SU-DHL-6 (cell line): ENCODE results near the gene PPP2R5C.

Source experiments
- H2AFZ ChIP-seq: fragments of 200-600 bp; sonication (generic); 2 replicates; pipeline ENCODE4 v1.6.1; 2014; ENCODE audit warnings: low read depth, mild to moderate bottlenecking, moderate library complexity, mixed read lengths, antibody characterized with exemption, low read length; ENCODE audit not compliant: severe bottlenecking
- H3F3A ChIP-seq: fragments of 200-600 bp; shearing (Covaris generic); 2 replicates; pipeline ENCODE4 v1.6.0; 2016; ENCODE audit warnings: antibody characterized with exemption, mild to moderate bottlenecking; ENCODE audit not compliant: insufficient read depth
- H3K27ac ChIP-seq: fragments of 200-600 bp; sonication (generic); 2 replicates; pipeline ENCODE4 v1.5.1; 2016; ENCODE audit warnings: low read depth, mild to moderate bottlenecking, low read length, moderate library complexity, mixed read lengths
- H3K27me3 ChIP-seq: fragments of 200-600 bp; sonication (generic), shearing (Covaris generic); 2 replicates; pipeline ENCODE4 v1.6.0; 2014; ENCODE audit warnings: mild to moderate bottlenecking, low read length
- H3K36me3 ChIP-seq: fragments of 200-600 bp; sonication (generic); 2 replicates; pipeline ENCODE4 v1.6.1; 2014; ENCODE audit warnings: mild to moderate bottlenecking, low read length, mixed read lengths
- H3K4me2 ChIP-seq: fragments of 300-600, 200-600 bp; shearing (Covaris generic), sonication (generic); 2 replicates; pipeline ENCODE4 v1.6.0; 2014; ENCODE audit warnings: low read length, low read depth, mild to moderate bottlenecking; ENCODE audit not compliant: poor library complexity, severe bottlenecking
- H3K4me3 ChIP-seq: fragments of 200-600 bp; sonication (generic); 2 replicates; pipeline ENCODE4 v1.5.1; 2014; ENCODE audit warnings: antibody characterized with exemption, low read length, mild to moderate bottlenecking, mixed read lengths; ENCODE audit not compliant: insufficient read depth, poor library complexity, severe bottlenecking
- H3K79me2 ChIP-seq: fragments of 200-600 bp; sonication (generic); 2 replicates; pipeline ENCODE4 v1.6.1; 2014; ENCODE audit warnings: mild to moderate bottlenecking, low read length, moderate library complexity; ENCODE audit not compliant: insufficient read depth
- H3K9ac ChIP-seq: fragments of 200-600 bp; sonication (generic); 2 replicates; pipeline ENCODE4 v1.7.0; 2014; ENCODE audit warnings: mild to moderate bottlenecking, low read length
- H3K9me2 ChIP-seq: fragments of 200-600 bp; sonication (generic); replicated peaks from 2 replicates; pipeline ENCODE4 v1.6.1; 2014; ENCODE audit warnings: low read length; ENCODE audit not compliant: insufficient read depth
- H3K9me3 ChIP-seq: fragments of 200-600 bp; sonication (generic); 2 replicates; pipeline ENCODE4 v1.6.1; 2014; ENCODE audit warnings: low read length, mixed read lengths; ENCODE audit not compliant: insufficient read depth
- H4K20me1 ChIP-seq: fragments of 200-600 bp; sonication (generic); 2 replicates; pipeline ENCODE4 v1.6.1; 2014; ENCODE audit warnings: low read depth, mild to moderate bottlenecking, antibody characterized with exemption, low read length, moderate library complexity, mixed read lengths
- EZH2phosphoT487 ChIP-seq: fragments of 200-600 bp; sonication (generic), shearing (Covaris generic); conservative IDR thresholded peaks from 2 replicates; pipeline ENCODE4 v1.6.1; 2018; ENCODE audit warnings: mild to moderate bottlenecking, antibody characterized with exemption, low read length, moderate library complexity, mixed read lengths
- TF ChIP-seq, protein P1 (sequence below): fragments of 200-600 bp; sonication (generic); IDR thresholded peaks from one replicate; pipeline ENCODE4 v1.5.1; 2017; ENCODE audit warnings: antibody characterized with exemption, mild to moderate bottlenecking, low read length, moderate library complexity; ENCODE audit not compliant: insufficient read depth, poor library complexity, severe bottlenecking

The PPP2R5C gene

DNA sequence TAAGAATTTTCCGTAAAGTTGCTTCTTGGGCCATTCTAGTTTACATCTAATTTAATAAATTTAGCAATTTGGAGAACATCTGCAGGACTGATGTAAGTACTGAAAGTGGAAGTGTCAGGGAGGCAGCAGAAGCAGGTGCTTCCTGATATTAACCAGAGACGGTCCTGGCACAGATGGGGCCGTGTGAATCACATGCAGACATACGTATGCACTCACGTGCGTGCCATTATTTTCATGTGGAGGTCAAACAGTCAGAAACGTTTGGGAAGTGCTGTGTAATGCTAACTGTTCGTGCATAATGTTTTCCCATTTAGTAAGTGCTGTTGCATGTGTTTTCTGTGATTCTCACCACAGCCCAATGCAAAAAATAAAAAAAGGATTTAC is 115.0 kb downstream of the PPP2R5C start:
- Histone ChIP-seq H3K9me2 (no peaks in the 10 kb centered on the region), H4K20me1 (peaks cover 6% of the 10 kb centered on the region; the same call in 1 of the 2 replicates), H3K27me3 (no peaks in the 10 kb centered on the region), H3F3A (peaks cover 32% of the 10 kb centered on the region), H2AFZ (no peak overlapping the region), H3K4me2 (peak overlapping the region; percentile 79), H3K9ac (peak overlapping the region; percentile 51; the same call in 1 of the 2 replicates), H3K9me3 (no peaks in the 10 kb centered on the region), H3K79me2 (peaks cover 86% of the 10 kb centered on the region), H3K36me3 (no peaks in the 10 kb centered on the region), H3K4me3 (no peak overlapping the region), H3K27ac (peak overlapping the region; percentile 95)
- TF ChIP-seq, protein P1, sequence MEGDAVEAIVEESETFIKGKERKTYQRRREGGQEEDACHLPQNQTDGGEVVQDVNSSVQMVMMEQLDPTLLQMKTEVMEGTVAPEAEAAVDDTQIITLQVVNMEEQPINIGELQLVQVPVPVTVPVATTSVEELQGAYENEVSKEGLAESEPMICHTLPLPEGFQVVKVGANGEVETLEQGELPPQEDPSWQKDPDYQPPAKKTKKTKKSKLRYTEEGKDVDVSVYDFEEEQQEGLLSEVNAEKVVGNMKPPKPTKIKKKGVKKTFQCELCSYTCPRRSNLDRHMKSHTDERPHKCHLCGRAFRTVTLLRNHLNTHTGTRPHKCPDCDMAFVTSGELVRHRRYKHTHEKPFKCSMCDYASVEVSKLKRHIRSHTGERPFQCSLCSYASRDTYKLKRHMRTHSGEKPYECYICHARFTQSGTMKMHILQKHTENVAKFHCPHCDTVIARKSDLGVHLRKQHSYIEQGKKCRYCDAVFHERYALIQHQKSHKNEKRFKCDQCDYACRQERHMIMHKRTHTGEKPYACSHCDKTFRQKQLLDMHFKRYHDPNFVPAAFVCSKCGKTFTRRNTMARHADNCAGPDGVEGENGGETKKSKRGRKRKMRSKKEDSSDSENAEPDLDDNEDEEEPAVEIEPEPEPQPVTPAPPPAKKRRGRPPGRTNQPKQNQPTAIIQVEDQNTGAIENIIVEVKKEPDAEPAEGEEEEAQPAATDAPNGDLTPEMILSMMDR = no peak
- TF ChIP-seq EZH2phosphoT487 = no peak

DNA sequence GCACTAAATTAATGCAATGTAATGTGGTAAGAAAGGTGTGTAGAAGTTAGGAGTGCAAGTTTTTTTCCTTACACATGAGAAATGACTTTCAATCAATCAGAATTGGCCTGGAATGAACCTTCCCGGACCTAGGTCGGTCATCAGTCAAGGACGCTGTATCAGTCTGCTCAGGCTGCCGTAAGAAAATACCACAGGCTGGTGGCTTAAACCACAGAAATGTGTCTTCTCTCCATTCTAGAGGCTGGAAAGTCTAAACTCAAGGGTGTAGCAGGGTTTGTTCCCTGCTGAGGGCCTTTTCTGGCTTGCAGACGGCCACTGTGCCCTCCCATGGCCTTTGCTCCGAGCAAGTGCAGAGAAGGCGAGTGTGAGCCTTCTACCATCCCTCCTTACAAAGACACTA is 116.3 kb downstream of the PPP2R5C start:
- Histone ChIP-seq H2AFZ (no peak overlapping the region), H3K4me2 (no peak overlapping the region), H3K27me3 (no peaks in the 10 kb centered on the region), H3K4me3 (no peak overlapping the region), H3K79me2 (peaks cover 86% of the 10 kb centered on the region), H3F3A (peaks cover 28% of the 10 kb centered on the region), H3K9me3 (no peaks in the 10 kb centered on the region), H3K27ac (peak overlapping the region; percentile 95), H3K9ac (no peak overlapping the region), H3K9me2 (no peaks in the 10 kb centered on the region), H3K36me3 (no peaks in the 10 kb centered on the region; the same call in 1 of the 2 replicates), H4K20me1 (peaks cover 11% of the 10 kb centered on the region; the same call in 1 of the 2 replicates)
- TF ChIP-seq, protein P1 = no peak
- no peak for TF ChIP-seq EZH2phosphoT487

DNA sequence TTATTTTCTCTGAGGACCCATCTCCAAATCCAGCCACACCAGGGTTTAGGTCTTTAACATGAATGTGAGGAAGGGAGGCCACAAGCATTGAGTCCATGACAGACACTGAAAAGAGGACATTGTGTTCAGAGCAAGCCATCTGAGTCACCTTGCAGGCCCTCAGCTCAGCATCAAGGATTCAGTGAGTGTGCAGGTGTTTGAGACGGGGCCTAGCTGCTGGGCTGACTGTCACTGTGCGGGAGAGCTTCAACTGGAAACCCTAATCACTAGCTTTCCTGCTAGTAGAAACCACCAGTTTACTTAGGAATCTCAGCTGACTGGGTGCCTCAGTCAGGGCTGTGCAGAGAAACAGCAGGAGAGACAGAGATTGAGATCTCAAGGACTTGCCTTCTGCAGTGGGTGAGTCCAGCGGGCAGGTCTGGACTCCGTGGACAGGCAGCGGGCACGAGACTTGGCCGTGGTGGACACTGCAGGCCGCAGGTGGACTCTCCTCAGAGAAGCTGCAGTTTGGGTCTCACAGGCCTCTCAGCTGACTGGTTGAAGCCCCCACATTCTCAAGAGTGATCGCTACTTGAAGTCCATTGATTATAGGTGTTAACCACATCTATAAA is 116.8 kb downstream of the PPP2R5C start:
- H3F3A ChIP-seq = peaks cover 22% of the 10 kb centered on the region
- H3K4me3 ChIP-seq = no peak overlapping the region
- TF ChIP-seq, protein P1 = no peak
- TF ChIP-seq EZH2phosphoT487 = no peak
- H3K79me2 ChIP-seq = peaks cover 84% of the 10 kb centered on the region
- H2AFZ ChIP-seq = no peak overlapping the region
- peaks cover 11% of the 10 kb centered on the region; the same call in 1 of the 2 replicates for H4K20me1 ChIP-seq
- H3K9me3 ChIP-seq = no peaks in the 10 kb centered on the region
- no peak overlapping the region for H3K9ac ChIP-seq
- H3K4me2 ChIP-seq = no peak overlapping the region
- no peaks in the 10 kb centered on the region; the same call in 1 of the 2 replicates for H3K36me3 ChIP-seq
- H3K27ac ChIP-seq = peak overlapping the region; percentile 95
- no peaks in the 10 kb centered on the region for H3K27me3 ChIP-seq
- H3K9me2 ChIP-seq = no peaks in the 10 kb centered on the region
